ENCODE results near the gene MACROH2A1.

DNA sequence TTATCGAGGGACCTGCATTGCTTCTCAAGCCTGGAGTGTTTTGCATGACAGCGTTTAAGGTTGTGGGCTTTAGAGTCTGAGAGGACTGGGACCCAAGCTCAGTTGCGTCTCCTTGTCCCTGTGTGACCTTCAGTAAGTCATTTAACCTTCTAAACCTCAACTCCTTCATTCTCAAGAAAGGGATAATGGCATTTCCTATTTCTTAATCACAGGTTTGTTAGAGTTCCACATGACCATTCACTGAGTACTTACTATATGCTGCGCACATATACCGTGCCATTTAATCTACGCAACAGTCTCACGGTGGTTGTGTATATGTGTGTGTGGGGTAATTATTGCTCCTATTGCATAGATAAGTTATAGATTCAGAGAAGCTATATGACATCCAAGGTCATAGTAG lies 76.3 kb downstream of the MACROH2A1 start:
- TF ChIP-seq, protein P1, sequence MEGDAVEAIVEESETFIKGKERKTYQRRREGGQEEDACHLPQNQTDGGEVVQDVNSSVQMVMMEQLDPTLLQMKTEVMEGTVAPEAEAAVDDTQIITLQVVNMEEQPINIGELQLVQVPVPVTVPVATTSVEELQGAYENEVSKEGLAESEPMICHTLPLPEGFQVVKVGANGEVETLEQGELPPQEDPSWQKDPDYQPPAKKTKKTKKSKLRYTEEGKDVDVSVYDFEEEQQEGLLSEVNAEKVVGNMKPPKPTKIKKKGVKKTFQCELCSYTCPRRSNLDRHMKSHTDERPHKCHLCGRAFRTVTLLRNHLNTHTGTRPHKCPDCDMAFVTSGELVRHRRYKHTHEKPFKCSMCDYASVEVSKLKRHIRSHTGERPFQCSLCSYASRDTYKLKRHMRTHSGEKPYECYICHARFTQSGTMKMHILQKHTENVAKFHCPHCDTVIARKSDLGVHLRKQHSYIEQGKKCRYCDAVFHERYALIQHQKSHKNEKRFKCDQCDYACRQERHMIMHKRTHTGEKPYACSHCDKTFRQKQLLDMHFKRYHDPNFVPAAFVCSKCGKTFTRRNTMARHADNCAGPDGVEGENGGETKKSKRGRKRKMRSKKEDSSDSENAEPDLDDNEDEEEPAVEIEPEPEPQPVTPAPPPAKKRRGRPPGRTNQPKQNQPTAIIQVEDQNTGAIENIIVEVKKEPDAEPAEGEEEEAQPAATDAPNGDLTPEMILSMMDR (IDR thresholded peaks at IDR 0.05) = no peak
- TF ChIP-seq POLR2AphosphoS5 (IDR thresholded peaks at IDR 0.05) = no peak
